ENCODE results near the gene DPP6. TPM values are rescaled to one million over a fixed set of nuclear protein-coding genes. Genes with fewer than 3 reads are reported as not detected.
"Not testable (repeated sequence)": the region's sequence is repeated elsewhere in the genome, so short reads cannot be mapped to it uniquely, and the experiment has no call there.

DPP6 gene
- total RNA-seq, 1 donor from 2014 or later, result 1.4 TPM

GRCh38 chr7:154117411-154118390 is 65.5 kb downstream of the DPP6 start:
- H3K9me3 Mint-ChIP-seq (ENCODE audit: unreplicated experiment); H3K36me3 Mint-ChIP-seq (ENCODE audit: low read depth, unreplicated experiment); H3K4me3 Mint-ChIP-seq (ENCODE audit: unreplicated experiment); H3K4me1 Mint-ChIP-seq (ENCODE audit: unreplicated experiment); DNase-seq (ENCODE audit: low spot score); H3K27me3 Mint-ChIP-seq (ENCODE audit: unreplicated experiment); H3K27ac Mint-ChIP-seq (ENCODE audit: unreplicated experiment): not testable (repeated sequence)

GRCh38 chr7:154120825-154121224 is 68.6 kb downstream of the DPP6 start:
- DNase-seq (ENCODE audit: low spot score); H3K4me3 Mint-ChIP-seq (ENCODE audit: unreplicated experiment); H3K36me3 Mint-ChIP-seq (ENCODE audit: low read depth, unreplicated experiment); H3K27me3 Mint-ChIP-seq (ENCODE audit: unreplicated experiment); H3K9me3 Mint-ChIP-seq (ENCODE audit: unreplicated experiment); H3K4me1 Mint-ChIP-seq (ENCODE audit: unreplicated experiment); H3K27ac Mint-ChIP-seq (ENCODE audit: unreplicated experiment): not testable (repeated sequence)

- H3K4me1 Mint-ChIP-seq (ENCODE audit: unreplicated experiment), result not testable (repeated sequence)
Observed at GRCh38 chr7:154122720-154123119, 70.5 kb downstream of the DPP6 start.

GRCh38 chr7:154123397-154123796 is 71.2 kb downstream of the DPP6 start:
- DNase-seq (ENCODE audit: low spot score); H3K4me3 Mint-ChIP-seq (ENCODE audit: unreplicated experiment); H3K27ac Mint-ChIP-seq (ENCODE audit: unreplicated experiment); H3K4me1 Mint-ChIP-seq (ENCODE audit: unreplicated experiment); H3K9me3 Mint-ChIP-seq (ENCODE audit: unreplicated experiment); H3K36me3 Mint-ChIP-seq (ENCODE audit: low read depth, unreplicated experiment); H3K27me3 Mint-ChIP-seq (ENCODE audit: unreplicated experiment): not testable (repeated sequence)

More at GRCh38 chr7:154122720-154123119, 70.5 kb downstream of the DPP6 start:
- H3K4me3 Mint-ChIP-seq (ENCODE audit: unreplicated experiment); DNase-seq (ENCODE audit: low spot score); H3K36me3 Mint-ChIP-seq (ENCODE audit: low read depth, unreplicated experiment); H3K27ac Mint-ChIP-seq (ENCODE audit: unreplicated experiment); H3K9me3 Mint-ChIP-seq (ENCODE audit: unreplicated experiment); H3K27me3 Mint-ChIP-seq (ENCODE audit: unreplicated experiment): not testable (repeated sequence)

- DNase-seq (ENCODE audit: low spot score); H3K27ac Mint-ChIP-seq (ENCODE audit: unreplicated experiment); H3K9me3 Mint-ChIP-seq (ENCODE audit: unreplicated experiment); H3K4me3 Mint-ChIP-seq (ENCODE audit: unreplicated experiment); H3K4me1 Mint-ChIP-seq (ENCODE audit: unreplicated experiment); H3K27me3 Mint-ChIP-seq (ENCODE audit: unreplicated experiment); H3K36me3 Mint-ChIP-seq (ENCODE audit: low read depth, unreplicated experiment): not testable (repeated sequence)
Observed at GRCh38 chr7:154129142-154129541, 76.9 kb downstream of the DPP6 start.

- not testable (repeated sequence) for H3K4me3 Mint-ChIP-seq (ENCODE audit: unreplicated experiment); DNase-seq (ENCODE audit: low spot score); H3K27ac Mint-ChIP-seq (ENCODE audit: unreplicated experiment); H3K27me3 Mint-ChIP-seq (ENCODE audit: unreplicated experiment); H3K36me3 Mint-ChIP-seq (ENCODE audit: low read depth, unreplicated experiment); H3K9me3 Mint-ChIP-seq (ENCODE audit: unreplicated experiment); H3K4me1 Mint-ChIP-seq (ENCODE audit: unreplicated experiment)
Observed at GRCh38 chr7:154132617-154133016, 80.4 kb downstream of the DPP6 start.

GRCh38 chr7:154133703-154134277 is 81.6 kb downstream of the DPP6 start:
- not testable (repeated sequence) for DNase-seq (ENCODE audit: low spot score); H3K9me3 Mint-ChIP-seq (ENCODE audit: unreplicated experiment); H3K27ac Mint-ChIP-seq (ENCODE audit: unreplicated experiment); H3K4me1 Mint-ChIP-seq (ENCODE audit: unreplicated experiment); H3K27me3 Mint-ChIP-seq (ENCODE audit: unreplicated experiment); H3K4me3 Mint-ChIP-seq (ENCODE audit: unreplicated experiment); H3K36me3 Mint-ChIP-seq (ENCODE audit: low read depth, unreplicated experiment)

GRCh38 chr7:154134698-154135097 is 82.5 kb downstream of the DPP6 start:
- H3K4me1 Mint-ChIP-seq (ENCODE audit: unreplicated experiment); DNase-seq (ENCODE audit: low spot score); H3K27me3 Mint-ChIP-seq (ENCODE audit: unreplicated experiment); H3K9me3 Mint-ChIP-seq (ENCODE audit: unreplicated experiment); H3K4me3 Mint-ChIP-seq (ENCODE audit: unreplicated experiment); H3K27ac Mint-ChIP-seq (ENCODE audit: unreplicated experiment); H3K36me3 Mint-ChIP-seq (ENCODE audit: low read depth, unreplicated experiment): not testable (repeated sequence)

- not testable (repeated sequence) for DNase-seq (ENCODE audit: low spot score); H3K27ac Mint-ChIP-seq (ENCODE audit: unreplicated experiment); H3K9me3 Mint-ChIP-seq (ENCODE audit: unreplicated experiment); H3K27me3 Mint-ChIP-seq (ENCODE audit: unreplicated experiment); H3K4me1 Mint-ChIP-seq (ENCODE audit: unreplicated experiment); H3K36me3 Mint-ChIP-seq (ENCODE audit: low read depth, unreplicated experiment)
- H3K4me3 Mint-ChIP-seq (ENCODE audit: unreplicated experiment), result peak overlapping the region; percentile 35
Observed at GRCh38 chr7:154135646-154136045, 83.4 kb downstream of the DPP6 start.

- H3K27ac Mint-ChIP-seq (ENCODE audit: unreplicated experiment); H3K4me3 Mint-ChIP-seq (ENCODE audit: unreplicated experiment); H3K36me3 Mint-ChIP-seq (ENCODE audit: low read depth, unreplicated experiment); DNase-seq (ENCODE audit: low spot score); H3K27me3 Mint-ChIP-seq (ENCODE audit: unreplicated experiment); H3K4me1 Mint-ChIP-seq (ENCODE audit: unreplicated experiment); H3K9me3 Mint-ChIP-seq (ENCODE audit: unreplicated experiment): not testable (repeated sequence)
Observed at GRCh38 chr7:154145922-154146706, 93.9 kb downstream of the DPP6 start.

- H3K4me3 Mint-ChIP-seq (ENCODE audit: unreplicated experiment); DNase-seq (ENCODE audit: low spot score); H3K27me3 Mint-ChIP-seq (ENCODE audit: unreplicated experiment); H3K36me3 Mint-ChIP-seq (ENCODE audit: low read depth, unreplicated experiment); H3K27ac Mint-ChIP-seq (ENCODE audit: unreplicated experiment); H3K9me3 Mint-ChIP-seq (ENCODE audit: unreplicated experiment); H3K4me1 Mint-ChIP-seq (ENCODE audit: unreplicated experiment): not testable (repeated sequence)
Observed at GRCh38 chr7:154146707-154147038, 94.5 kb downstream of the DPP6 start.
